HepG2 (cell line): ENCODE results near the gene IRF5. TPM values are rescaled to one million over a fixed set of nuclear protein-coding genes. Genes with fewer than 3 reads are reported as not detected.

Source experiments
- ATAC-seq: fragments of 200-7000 bp; cut with Tn5 transposase; 3 replicates; pipeline ENCODE4 v1.9.1; 2020; ENCODE audit warnings: mild to moderate bottlenecking, moderate library complexity
- BruUV-seq: library from RNA; stranded (reverse); fragments of 400-500 nt; replicated peaks from 2 replicates; lab custom pipeline; 2021; lab: Mats Ljungman, UMichigan
- CTCF ChIA-PET: fragments of 300-600 bp; formaldehyde crosslinking; extraction: SDS; loops from one replicate; lab custom pipeline; 2021; ENCODE audit warnings: low total read pairs, inconsistent platforms, low intra/inter-chr PET ratio; lab: Yijun Ruan, JAX
- POLR2A ChIA-PET: fragments of 350-600 bp; sonication (Branson Sonifier 250); formaldehyde crosslinking; loops from one replicate; lab custom pipeline; 2020; ENCODE audit warnings: antibody characterized with exemption, inconsistent platforms; lab: Yijun Ruan, JAX
- DNase-seq: peaks from one replicate; pipeline ENCODE4 v3.0.0-alpha.2; 2015; ENCODE audit warnings: low spot score
- FAIRE-seq: peaks from 3 replicates; lab custom pipeline; 2011; peaks lifted over from hg19 to GRCh38; lab: Jason Lieb, UNC
- H2AFZ ChIP-seq: one replicate; pipeline ENCODE4 v1.6.1; 2011; ENCODE audit warnings: low read length, inconsistent platforms
- H3K27ac ChIP-seq: fragments of 300-600 bp; 3 replicates; pipeline ENCODE4 v1.8.0; 2011; ENCODE audit warnings: mixed run types, mild to moderate bottlenecking, mixed read lengths, low read length, inconsistent platforms; ENCODE audit not compliant: insufficient read depth; ENCODE audit errors: extremely low read length
- H3K27me3 ChIP-seq, 2 experiments: fragments of 200-600 bp in 1 of 2; 2 replicates in 1 of 2; 3 replicates in 1 of 2; pipeline versions ENCODE4 v1.6.0 to v1.8.0; 2011; ENCODE audit warnings: low read length in 2 of 2, mild to moderate bottlenecking in 2 of 2, moderate library complexity in 2 of 2, inconsistent platforms in 1 of 2; ENCODE audit not compliant: insufficient read depth in 2 of 2, control insufficient read depth in 1 of 2
- H3K36me3 ChIP-seq, 2 experiments: fragments of 200-600 bp in 1 of 2; replicated peaks in 1 of 2; 2 replicates in 1 of 2; 3 replicates in 1 of 2; pipeline versions ENCODE4 v1.5.1 to v1.8.0; 2011; ENCODE audit warnings: low read length in 2 of 2, inconsistent platforms in 1 of 2; ENCODE audit not compliant: insufficient read depth in 2 of 2, control insufficient read depth in 1 of 2
- H3K4me1 ChIP-seq: 2 replicates; pipeline ENCODE4 v1.5.1; 2012; ENCODE audit warnings: low read length, inconsistent platforms; ENCODE audit not compliant: insufficient read depth
- H3K4me2 ChIP-seq: 2 replicates; pipeline ENCODE4 v1.6.0; 2011; ENCODE audit warnings: low read depth, low read length, inconsistent platforms
- H3K4me3 ChIP-seq, 3 experiments: fragments of 200-600 bp in 1 of 3; sonication (generic), shearing (Covaris generic) in 1 of 3; replicated peaks in 1 of 3; 2 replicates each; pipeline ENCODE4 v1.5.1; 2011 to 2016; ENCODE audit warnings: low read length in 3 of 3, inconsistent platforms in 2 of 3, low read depth in 2 of 3, mild to moderate bottlenecking in 2 of 3, control low read depth in 1 of 3, mixed read lengths in 1 of 3; ENCODE audit not compliant: insufficient read depth in 1 of 3
- H3K79me2 ChIP-seq: one replicate; pipeline ENCODE4 v1.6.1; 2011; ENCODE audit warnings: low read length, inconsistent platforms; ENCODE audit not compliant: insufficient read depth
- H3K9ac ChIP-seq: 2 replicates; pipeline ENCODE4 v1.6.0; 2011; ENCODE audit warnings: mild to moderate bottlenecking, low read depth, low read length, inconsistent platforms; ENCODE audit not compliant: insufficient read depth
- H3K9me3 ChIP-seq: 2 replicates; pipeline ENCODE4 v1.5.1; 2012; ENCODE audit warnings: mild to moderate bottlenecking, low read length
- H4K20me1 ChIP-seq: 2 replicates; pipeline ENCODE4 v1.6.0; 2011; ENCODE audit warnings: inconsistent platforms, mild to moderate bottlenecking, low read length, moderate library complexity; ENCODE audit not compliant: insufficient read depth
- AHDC1 ChIP-seq: sonication (generic); formaldehyde crosslinking; IDR thresholded peaks from 2 replicates; pipeline ENCODE4 v1.5.1; 2020; ENCODE audit warnings: mild to moderate bottlenecking, missing genetic modification reagents, borderline replicate concordance
- KMT2A ChIP-seq: sonication (generic); formaldehyde crosslinking; IDR thresholded peaks from 2 replicates; pipeline ENCODE4 v1.4.0; 2020; ENCODE audit warnings: missing genetic modification reagents
- ZBTB46 ChIP-seq: sonication (generic); formaldehyde crosslinking; IDR thresholded peaks from 2 replicates; pipeline ENCODE4 v1.4.0; 2020; ENCODE audit warnings: mild to moderate bottlenecking, missing genetic modification reagents, borderline replicate concordance
- ZFP90 ChIP-seq: sonication (generic); formaldehyde crosslinking; IDR thresholded peaks from 2 replicates; pipeline ENCODE4 v1.8.0; 2022; ENCODE audit warnings: missing genetic modification reagents, mild to moderate bottlenecking, inconsistent platforms, borderline replicate concordance
- ZNF124 ChIP-seq: sonication (generic); formaldehyde crosslinking; IDR thresholded peaks from 2 replicates; pipeline ENCODE4 v1.4.0; 2020; ENCODE audit warnings: missing genetic modification reagents
- ZNF331 ChIP-seq: sonication (generic); formaldehyde crosslinking; IDR thresholded peaks from 2 replicates; pipeline ENCODE4 v1.4.0; 2020; ENCODE audit warnings: missing genetic modification reagents
- whole genome bisulfite sequencing: methylation state at CpG from one replicate; pipeline ENCODE4 v1.1.6; 2017; ENCODE audit warnings: low lambda C conversion rate; 5-methylcytosine and 5-hydroxymethylcytosine counted together
- in situ Hi-C: cut with HindIII; loops from 2 replicates; pipeline ENCODE4 v1.10.0; 2017; ENCODE audit warnings: low pct_unique_long_range_greater_than_20kb; ENCODE audit not compliant: extremely low pct_ligation_motif_present
- intact Hi-C: fragments of 100-400 bp; cut with micrococcal nuclease; formaldehyde crosslinking; loops from one replicate; pipeline ENCODE4 v1.10.0; 2022; ENCODE audit not compliant: unreplicated experiment
- polyA plus RNA-seq, 8 experiments: library from polyadenylated mRNA; depleted of rRNA in 3 of 8; stranded (reverse) in 7 of 8; unstranded in 1 of 8; fragments of >200 nt; fragmentation: Illumina TruSeq in 4 of 8; extraction: Trizol in 4 of 8; gene quantifications; 2 replicates each; pipeline versions ENCODE4 v1.2.1 to v1.2.3, GENCODE V29; 2011 to 2016; ENCODE audit warnings: low read depth in 4 of 8, missing spikeins in 1 of 8, mixed read lengths in 1 of 8; ENCODE audit not compliant: insufficient read depth in 1 of 8
- total RNA-seq, 5 experiments: library from RNA; depleted of rRNA; stranded (reverse); fragments of >200 nt; fragmentation: Illumina TruSeq; extraction: Trizol; gene quantifications; 2 replicates each; pipeline ENCODE4 v1.2.3, GENCODE V29; 2016; ENCODE audit warnings: low read depth in 1 of 5

The IRF5 gene
- total and polyA plus RNA-seq, 2 of the 13 experiments (the other 11 are each of a cell fraction or from before 2014, with no cell fraction given), result 2.0 to 2.9 TPM

GRCh38 chr7:128920913-128921582, 16.7 kb upstream of the IRF5 start:
- TF ChIP-seq ZNF331, result no peak
- no peak for TF ChIP-seq ZFP90
- TF ChIP-seq ZNF124 (CRISPR knock-in tag), result no peak
- no peak for TF ChIP-seq KMT2A (CRISPR knock-in tag)
- no peak for TF ChIP-seq ZBTB46 (CRISPR knock-in tag)
- TF ChIP-seq AHDC1 (CRISPR knock-in tag), result no peak
- no peak overlapping the region for H2AFZ ChIP-seq
- in situ Hi-C loops, result no loop called here
- CTCF ChIA-PET, result no interaction called here
- H3K79me2 ChIP-seq, result no peaks in the 10 kb centered on the region
- intact Hi-C loops, result no loop called here
- no peaks in the 10 kb centered on the region for H3K36me3 ChIP-seq
- H3K27me3 ChIP-seq, result peaks cover 2 to 39% of the 10 kb centered on the region in 2 experiments; a peak in 4 of 5 replicates
- no peak overlapping the region for H3K27ac ChIP-seq
- no peak overlapping the region for H3K9ac ChIP-seq
- BruUV-seq, result no TSS peak
- FAIRE-seq, result no peak
- no peaks in the 10 kb centered on the region for H3K9me3 ChIP-seq
- ATAC-seq, result no peak
- POLR2A ChIA-PET, result no interaction called here
- no peak for DNase-seq
- no peaks in the 10 kb centered on the region for H4K20me1 ChIP-seq
- H3K4me1 ChIP-seq, result no peaks in the 10 kb centered on the region
- no peak overlapping the region for H3K4me2 ChIP-seq
- H3K4me3 ChIP-seq, result no peak overlapping the region
- WGBS, result 17% methylated on average over 13 of the region's 13 CpGs
